Measurements from ENCODE around the gene DLL3. TPM values are rescaled to one million over a fixed set of nuclear protein-coding genes. Genes with fewer than 3 reads are reported as not detected.

Gene DLL3
- total and polyA plus RNA-seq, 9 donors: 0.09 to 0.27 (median 0.22) TPM; not detected in 1

DNA sequence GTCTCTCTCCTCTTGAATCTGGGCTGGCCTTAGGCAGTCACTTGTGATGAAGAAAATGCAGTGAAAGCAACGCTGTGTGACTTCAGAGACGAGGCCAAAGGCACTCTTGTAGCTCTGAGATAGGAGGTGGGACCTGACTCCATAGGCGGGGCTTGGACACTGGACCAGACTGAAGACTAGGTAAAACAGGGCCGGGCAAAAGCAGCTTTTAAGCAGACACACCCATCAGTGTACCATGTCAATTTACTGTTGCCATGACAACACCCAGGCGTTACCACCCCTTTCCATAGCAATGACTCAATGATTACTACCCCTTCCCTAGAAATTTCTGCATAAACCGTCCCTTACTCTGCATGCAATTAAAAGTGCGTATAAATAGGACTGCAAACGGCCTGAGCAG lies 47.9 kb downstream of the DLL3 start:
- H3K36me3 ChIP-seq (ENCODE audit: control insufficient read depth, insufficient read depth, low read length): no peaks in the 10 kb centered on the region
- WGBS (ENCODE audit: insufficient coverage): 60% methylated on average over 8 of the region's 8 CpGs
- H3K4me1 ChIP-seq (ENCODE audit: control insufficient read depth, insufficient read depth, low read length): no peaks in the 10 kb centered on the region
- no peaks in the 10 kb centered on the region for H3K9me3 ChIP-seq (replicated peaks; ENCODE audit: control insufficient read depth, low read depth, low read length)
- no peak for DNase-seq
- H3K27ac ChIP-seq (ENCODE audit: low read length): no peak overlapping the region
- H3K27me3 ChIP-seq (ENCODE audit: control insufficient read depth, insufficient read depth, low read length): peaks cover 6% of the 10 kb centered on the region
- no peak overlapping the region for H3K4me3 ChIP-seq (ENCODE audit: low read length)

DNA sequence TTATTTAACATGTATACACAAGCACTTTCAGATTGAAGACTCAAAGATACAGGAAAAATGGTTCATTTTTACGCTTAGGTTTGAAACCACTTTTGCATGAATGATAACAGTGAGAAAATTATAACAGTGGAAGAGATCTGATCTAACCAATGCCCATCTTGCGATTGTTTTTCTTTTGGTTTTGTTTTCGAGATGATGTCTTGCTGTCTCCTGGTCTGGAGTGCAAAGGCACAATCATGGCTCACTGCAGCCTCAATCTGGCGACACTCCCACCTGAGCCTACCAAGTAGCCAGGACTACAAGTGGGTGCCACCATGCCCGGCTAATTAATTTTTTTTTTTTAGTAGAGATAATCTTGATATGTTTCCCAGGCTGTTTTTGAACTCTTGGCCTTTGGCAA lies 51.5 kb downstream of the DLL3 start:
- H3K27me3 ChIP-seq (ENCODE audit: control insufficient read depth, insufficient read depth, low read length): peaks cover 5% of the 10 kb centered on the region

DNA sequence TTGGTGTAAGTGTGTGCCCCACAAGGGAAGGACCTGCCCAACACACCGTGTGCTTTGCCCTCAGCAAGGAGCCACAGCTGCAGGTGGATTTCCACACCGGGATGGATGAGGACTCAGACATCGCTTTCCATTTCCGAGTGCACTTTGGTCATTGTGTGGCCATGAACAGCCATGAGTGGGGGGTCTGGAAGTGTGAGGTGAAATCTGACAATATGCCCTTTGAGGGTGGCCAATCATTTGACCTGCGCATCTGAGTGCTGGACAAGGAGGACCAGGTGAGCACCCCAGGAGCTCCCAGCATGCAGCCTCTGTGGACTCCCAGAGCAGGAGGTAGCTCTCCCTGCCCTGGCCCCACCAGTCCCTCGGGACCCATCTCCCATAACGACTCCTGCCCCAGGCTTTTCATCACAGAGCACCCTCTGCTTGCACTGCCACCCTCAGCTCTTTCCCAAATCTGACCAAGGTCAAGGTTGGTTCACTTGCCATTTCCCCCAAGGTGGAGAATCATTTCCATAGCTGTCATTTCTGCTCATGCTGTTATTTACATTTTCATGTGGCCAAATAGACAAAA lies 54.4 kb downstream of the DLL3 start:
- no peak for DNase-seq
- no peak overlapping the region for H3K27ac ChIP-seq (ENCODE audit: low read length)
- H3K4me3 ChIP-seq (ENCODE audit: low read length): no peak overlapping the region
- no peaks in the 10 kb centered on the region for H3K36me3 ChIP-seq (ENCODE audit: control insufficient read depth, insufficient read depth, low read length)
- peaks cover 2% of the 10 kb centered on the region for H3K4me1 ChIP-seq (ENCODE audit: control insufficient read depth, insufficient read depth, low read length)
- H3K9me3 ChIP-seq (replicated peaks; ENCODE audit: control insufficient read depth, low read depth, low read length): no peaks in the 10 kb centered on the region
- 69% methylated on average over 7 of the region's 7 CpGs for WGBS (ENCODE audit: insufficient coverage)
- peaks cover 3% of the 10 kb centered on the region for H3K27me3 ChIP-seq (ENCODE audit: control insufficient read depth, insufficient read depth, low read length)

More for the DNA sequence above, 51.5 kb downstream of the DLL3 start:
- Histone ChIP-seq H3K36me3 (ENCODE audit: control insufficient read depth, insufficient read depth, low read length) (no peaks in the 10 kb centered on the region), H3K4me1 (ENCODE audit: control insufficient read depth, insufficient read depth, low read length) (no peaks in the 10 kb centered on the region), H3K4me3 (ENCODE audit: low read length) (no peak overlapping the region), H3K9me3 (replicated peaks; ENCODE audit: control insufficient read depth, low read depth, low read length) (no peaks in the 10 kb centered on the region), H3K27ac (ENCODE audit: low read length) (no peak overlapping the region)
- WGBS (ENCODE audit: insufficient coverage): 75% methylated on average over 3 of the region's 5 CpGs
- no peak for DNase-seq

DNA sequence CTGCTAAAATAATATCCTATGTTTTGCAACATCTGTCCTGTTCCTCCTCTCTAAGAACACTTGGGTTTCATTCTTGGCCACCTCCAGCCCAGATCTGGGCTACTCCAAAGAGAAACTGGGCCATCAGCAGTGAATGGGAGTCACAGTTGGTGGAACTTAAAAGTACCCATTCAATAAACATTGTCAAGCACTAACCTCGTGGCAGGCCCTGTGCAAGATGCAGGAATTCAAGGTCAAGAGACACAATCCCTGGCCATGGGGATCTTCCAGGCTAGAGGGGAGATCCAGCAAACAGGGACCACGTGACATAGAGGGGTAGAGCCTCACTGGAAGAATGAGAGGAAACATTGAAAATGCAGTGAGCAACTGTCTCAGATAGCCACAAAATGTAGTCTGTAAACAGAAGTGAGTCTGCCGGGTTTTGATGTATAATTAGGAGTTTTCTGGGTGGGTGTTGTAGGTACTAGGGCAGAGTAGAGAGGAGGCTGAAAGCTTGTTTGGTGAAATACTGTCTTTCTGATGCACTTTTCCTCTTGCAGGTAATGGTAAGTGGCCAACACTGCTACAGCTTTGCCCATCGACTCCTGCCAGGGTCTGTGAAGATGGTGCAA lies 56.1 kb downstream of the DLL3 start:
- H3K27me3 ChIP-seq (ENCODE audit: control insufficient read depth, insufficient read depth, low read length): peaks cover 3% of the 10 kb centered on the region
- no peak overlapping the region for H3K4me3 ChIP-seq (ENCODE audit: low read length)
- 57% methylated on average over 3 of the region's 4 CpGs for WGBS (ENCODE audit: insufficient coverage)
- no peaks in the 10 kb centered on the region for H3K36me3 ChIP-seq (ENCODE audit: control insufficient read depth, insufficient read depth, low read length)
- no peaks in the 10 kb centered on the region for H3K9me3 ChIP-seq (replicated peaks; ENCODE audit: control insufficient read depth, low read depth, low read length)
- no peak overlapping the region for H3K27ac ChIP-seq (ENCODE audit: low read length)
- H3K4me1 ChIP-seq (ENCODE audit: control insufficient read depth, insufficient read depth, low read length): peaks cover 7% of the 10 kb centered on the region
- no peak for DNase-seq

DNA sequence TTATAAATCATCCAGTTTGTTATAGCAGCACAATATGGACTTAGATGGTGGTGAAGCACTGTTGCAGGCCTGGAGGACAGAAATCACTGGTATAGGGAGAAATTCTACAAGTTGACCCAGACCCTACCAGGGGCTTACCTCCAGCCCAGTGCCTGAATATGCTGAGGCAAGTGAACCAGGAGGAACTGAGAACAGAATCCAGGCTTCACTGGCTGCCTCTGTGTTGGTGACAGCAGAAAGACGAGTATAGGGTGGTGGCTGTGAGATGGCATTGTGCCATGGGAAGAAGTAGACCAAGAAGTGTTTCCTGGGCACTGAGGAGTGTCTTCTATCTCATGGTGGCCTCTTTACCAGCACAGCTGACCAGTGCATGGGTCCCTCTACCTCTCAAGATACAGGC lies 57.1 kb downstream of the DLL3 start:
- Histone ChIP-seq H3K4me1 (ENCODE audit: control insufficient read depth, insufficient read depth, low read length) (peaks cover 7% of the 10 kb centered on the region), H3K9me3 (replicated peaks; ENCODE audit: control insufficient read depth, low read depth, low read length) (no peaks in the 10 kb centered on the region), H3K36me3 (ENCODE audit: control insufficient read depth, insufficient read depth, low read length) (no peaks in the 10 kb centered on the region), H3K27me3 (ENCODE audit: control insufficient read depth, insufficient read depth, low read length) (peaks cover 3% of the 10 kb centered on the region), H3K4me3 (ENCODE audit: low read length) (no peak overlapping the region), H3K27ac (ENCODE audit: low read length) (no peak overlapping the region)
- WGBS (ENCODE audit: insufficient coverage): 29% methylated on average over 1 of the region's 1 CpG
- no peak for DNase-seq

Other genes with a start within 250 kb of the DLL3 start
- not detected for gene IFNL2, start 230.6 kb upstream of the DLL3 start, total RNA-seq
- not detected for gene IFNL2, start 230.6 kb upstream of the DLL3 start, polyA plus RNA-seq (ENCODE audit: insufficient read depth in 1 of 8, insufficient read length in 8 of 8, low replicate concordance in 1 of 8)
- not detected for gene IFNL1, start 202.5 kb upstream of the DLL3 start, total RNA-seq
- gene IFNL1, start 202.5 kb upstream of the DLL3 start, polyA plus RNA-seq (ENCODE audit: insufficient read depth in 1 of 8, insufficient read length in 8 of 8, low replicate concordance in 1 of 8): not detected
- gene LRFN1, start 178.1 kb upstream of the DLL3 start, total RNA-seq: 0.31 TPM
- gene LRFN1, start 178.1 kb upstream of the DLL3 start, polyA plus RNA-seq (ENCODE audit: insufficient read depth in 1 of 8, insufficient read length in 8 of 8, low replicate concordance in 1 of 8): 1 to 10 TPM in 4 of 8 donors, under 1 TPM in 4; 0.68 to 1.8 (median 1.0) TPM
- gene GMFG, start 162.9 kb upstream of the DLL3 start, total RNA-seq: 25.8 TPM
- gene GMFG, start 162.9 kb upstream of the DLL3 start, polyA plus RNA-seq (ENCODE audit: insufficient read depth in 1 of 8, insufficient read length in 8 of 8, low replicate concordance in 1 of 8): 10 to 100 TPM; 16.1 to 25.3 (median 18.9) TPM
- gene SAMD4B, start 156.5 kb upstream of the DLL3 start, total RNA-seq: 36.6 TPM
- 10 to 100 TPM; 66.9 to 99.6 (median 84.6) TPM for gene SAMD4B, start 156.5 kb upstream of the DLL3 start, polyA plus RNA-seq (ENCODE audit: insufficient read depth in 1 of 8, insufficient read length in 8 of 8, low replicate concordance in 1 of 8)
- 21.0 TPM for gene PAF1, start 107.8 kb upstream of the DLL3 start, total RNA-seq
- 10 to 100 TPM; 38.7 to 48.0 (median 41.6) TPM for gene PAF1, start 107.8 kb upstream of the DLL3 start, polyA plus RNA-seq (ENCODE audit: insufficient read depth in 1 of 8, insufficient read length in 8 of 8, low replicate concordance in 1 of 8)
- 17.3 TPM for gene MED29, start 107.6 kb upstream of the DLL3 start, total RNA-seq
- gene MED29, start 107.6 kb upstream of the DLL3 start, polyA plus RNA-seq (ENCODE audit: insufficient read depth in 1 of 8, insufficient read length in 8 of 8, low replicate concordance in 1 of 8): 10 to 100 TPM; 20.8 to 30.5 (median 26.6) TPM
- 14.2 TPM for gene ZFP36, start 92.1 kb upstream of the DLL3 start, total RNA-seq
- gene ZFP36, start 92.1 kb upstream of the DLL3 start, polyA plus RNA-seq (ENCODE audit: insufficient read depth in 1 of 8, insufficient read length in 8 of 8, low replicate concordance in 1 of 8): 100 to 1,000 TPM in 3 of 8 donors, 10 to 100 TPM in 5; 26.6 to 143 (median 73.4) TPM
- 21.2 TPM for gene PLEKHG2, start 86.3 kb upstream of the DLL3 start, total RNA-seq
- gene PLEKHG2, start 86.3 kb upstream of the DLL3 start, polyA plus RNA-seq (ENCODE audit: insufficient read depth in 1 of 8, insufficient read length in 8 of 8, low replicate concordance in 1 of 8): 10 to 100 TPM; 33.5 to 65.3 (median 50.1) TPM
- gene RPS16, start 63.0 kb upstream of the DLL3 start, total RNA-seq: 261 TPM
- gene RPS16, start 63.0 kb upstream of the DLL3 start, polyA plus RNA-seq (ENCODE audit: insufficient read depth in 1 of 8, insufficient read length in 8 of 8, low replicate concordance in 1 of 8): 1,000 to 10,000 TPM; 1,818 to 2,619 (median 2,073) TPM
- gene SUPT5H, start 53.4 kb upstream of the DLL3 start, total RNA-seq: 50.0 TPM
- gene SUPT5H, start 53.4 kb upstream of the DLL3 start, polyA plus RNA-seq (ENCODE audit: insufficient read depth in 1 of 8, insufficient read length in 8 of 8, low replicate concordance in 1 of 8): 100 to 1,000 TPM in 3 of 8 donors, 10 to 100 TPM in 5; 80.4 to 108 (median 99.7) TPM
- 38.8 TPM for gene TIMM50, start 18.1 kb upstream of the DLL3 start, total RNA-seq
- 10 to 100 TPM; 44.2 to 55.3 (median 49.8) TPM for gene TIMM50, start 18.1 kb upstream of the DLL3 start, polyA plus RNA-seq (ENCODE audit: insufficient read depth in 1 of 8, insufficient read length in 8 of 8, low replicate concordance in 1 of 8)
- 0.13 TPM for gene SELENOV, start 16.2 kb downstream of the DLL3 start, total RNA-seq
- under 1 TPM in 5 of 8 donors, not detected in 3; 0.08 to 0.48 (median 0.40) TPM for gene SELENOV, start 16.2 kb downstream of the DLL3 start, polyA plus RNA-seq (ENCODE audit: insufficient read depth in 1 of 8, insufficient read length in 8 of 8, low replicate concordance in 1 of 8)
- 3.2 TPM for gene EID2B, start 33.9 kb downstream of the DLL3 start, total RNA-seq
- 1 to 10 TPM; 2.2 to 3.0 (median 2.5) TPM for gene EID2B, start 33.9 kb downstream of the DLL3 start, polyA plus RNA-seq (ENCODE audit: insufficient read depth in 1 of 8, insufficient read length in 8 of 8, low replicate concordance in 1 of 8)
- 7.0 TPM for gene EID2, start 41.2 kb downstream of the DLL3 start, total RNA-seq
- gene EID2, start 41.2 kb downstream of the DLL3 start, polyA plus RNA-seq (ENCODE audit: insufficient read depth in 1 of 8, insufficient read length in 8 of 8, low replicate concordance in 1 of 8): 10 to 100 TPM in 6 of 8 donors, 1 to 10 TPM in 2; 9.2 to 13.4 (median 10.5) TPM
- 0.31 TPM for gene LGALS13, start 103.6 kb downstream of the DLL3 start, total RNA-seq
- not detected for gene LGALS13, start 103.6 kb downstream of the DLL3 start, polyA plus RNA-seq (ENCODE audit: insufficient read depth in 1 of 8, insufficient read length in 8 of 8, low replicate concordance in 1 of 8)
- gene LGALS16, start 157.0 kb downstream of the DLL3 start, total RNA-seq: not detected
- gene LGALS16, start 157.0 kb downstream of the DLL3 start, polyA plus RNA-seq (ENCODE audit: insufficient read depth in 1 of 8, insufficient read length in 8 of 8, low replicate concordance in 1 of 8): not detected
- 0.13 TPM for gene LGALS14, start 205.5 kb downstream of the DLL3 start, total RNA-seq
- gene LGALS14, start 205.5 kb downstream of the DLL3 start, polyA plus RNA-seq (ENCODE audit: insufficient read depth in 1 of 8, insufficient read length in 8 of 8, low replicate concordance in 1 of 8): under 1 TPM in 6 of 8 donors, not detected in 2; 0.23 to 0.39 (median 0.35) TPM
- 1.2 TPM for gene CLC, start 239.1 kb downstream of the DLL3 start, total RNA-seq
- gene CLC, start 239.1 kb downstream of the DLL3 start, polyA plus RNA-seq (ENCODE audit: insufficient read depth in 1 of 8, insufficient read length in 8 of 8, low replicate concordance in 1 of 8): 1 to 10 TPM in 6 of 8 donors, under 1 TPM in 2; 0.40 to 4.8 (median 2.4) TPM

All from muscle of leg (tissue), 11 donors.